WI38 (cell line): Measurements from ENCODE around the gene DAGLB.

Experiments used
- H3K4me3 ChIP-seq: 2 replicates; pipeline ENCODE4 v1.5.1; 2011; ENCODE audit warnings: low read depth, mild to moderate bottlenecking, control low read depth, low read length
- CTCF ChIP-seq: IDR thresholded peaks from 2 replicates; pipeline ENCODE4 v1.5.1; 2012; ENCODE audit warnings: low read depth, mild to moderate bottlenecking, control low read depth, low read length

DAGLB gene

DNA sequence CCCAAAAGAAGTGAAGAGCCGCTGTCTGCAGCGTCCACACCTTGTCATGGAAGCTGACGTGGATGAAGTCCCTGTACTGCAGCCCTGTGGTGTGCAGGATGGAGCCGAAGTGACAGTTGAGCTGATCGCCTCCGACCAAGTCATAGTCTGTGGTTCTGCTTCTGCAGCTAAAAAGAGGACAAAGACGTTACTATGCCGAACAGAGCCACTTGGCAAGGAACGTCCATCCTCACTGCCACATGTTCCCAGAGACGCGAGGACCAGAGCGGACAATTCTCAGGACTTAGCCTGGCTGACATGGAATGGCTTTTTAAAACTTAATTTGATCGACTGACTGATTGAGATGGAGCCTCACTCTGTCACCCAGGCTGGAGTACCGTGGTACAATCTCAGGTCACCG lies 21.8 kb downstream of the DAGLB start:
- TF ChIP-seq CTCF: no peak
- no peak overlapping the region for H3K4me3 ChIP-seq

GRCh38 chr7:6423942-6424701 lies 23.6 kb downstream of the DAGLB start:
- H3K4me3 ChIP-seq: no peak overlapping the region
- no peak for TF ChIP-seq CTCF

- no peak for TF ChIP-seq CTCF
- no peak overlapping the region for H3K4me3 ChIP-seq
These were observed 24.7 kb downstream of the DAGLB start for GRCh38 chr7:6422926-6423632.

- no peak overlapping the region for H3K4me3 ChIP-seq
- TF ChIP-seq CTCF: no peak
These were observed 25.7 kb downstream of the DAGLB start for GRCh38 chr7:6422095-6422494.

- no peak for TF ChIP-seq CTCF
- no peak overlapping the region for H3K4me3 ChIP-seq
These were observed 27.1 kb downstream of the DAGLB start for GRCh38 chr7:6420680-6421079.

DNA sequence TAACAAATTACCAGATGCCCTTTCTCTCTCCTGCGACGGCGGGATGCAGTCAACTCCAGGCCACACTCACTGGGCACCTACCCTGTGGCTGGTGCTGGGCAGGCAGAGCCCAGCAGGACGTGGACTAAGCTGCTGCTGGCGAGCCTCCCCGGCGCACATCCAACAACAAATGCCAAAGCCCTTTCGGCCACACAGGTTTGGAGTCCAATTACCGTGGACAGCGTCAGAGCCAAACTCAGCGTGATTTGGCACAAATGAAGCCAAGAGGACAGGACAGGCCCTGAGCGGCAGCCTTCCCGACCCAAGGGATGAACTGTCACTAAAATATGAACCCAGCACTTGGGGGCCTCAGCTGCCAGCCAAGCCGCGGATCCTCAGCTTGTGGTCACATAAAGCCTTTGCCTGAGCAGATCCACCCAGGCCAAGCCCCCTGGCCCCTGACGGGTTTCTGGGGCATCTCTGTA lies 28.4 kb downstream of the DAGLB start:
- TF ChIP-seq CTCF: no peak
- H3K4me3 ChIP-seq: no peak overlapping the region

DNA sequence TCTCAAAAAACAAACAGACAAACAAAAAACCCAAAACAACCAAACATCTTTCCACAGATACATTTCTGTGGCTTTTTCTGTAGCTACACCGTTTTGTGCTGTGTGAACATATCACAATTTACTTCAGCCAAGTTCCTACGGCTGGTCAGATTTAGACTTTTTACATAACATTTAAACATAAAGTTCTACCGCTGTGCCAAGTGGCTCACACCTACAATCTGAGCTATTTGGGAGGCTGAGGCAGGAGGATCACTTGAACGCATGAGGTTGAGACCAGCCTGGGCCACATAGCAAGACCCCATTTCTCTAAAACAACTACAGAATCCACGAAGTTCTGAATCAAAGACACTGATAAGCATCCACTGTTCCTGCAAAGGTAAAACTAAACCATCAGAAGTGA lies 30.3 kb downstream of the DAGLB start:
- no peak for TF ChIP-seq CTCF
- H3K4me3 ChIP-seq: no peak overlapping the region
